IPS DF 6.9 (cell line): ENCODE data around the gene PXN.

ENCODE experiments used
- DNase-seq: peaks from one replicate; pipeline ENCODE4 v3.0.0-alpha.2; 2013; ENCODE audit warnings: low read depth, low spot score
- H3K27ac ChIP-seq: one replicate; pipeline ENCODE4 v1.5.1; 2013; ENCODE audit warnings: low read length, control low read depth
- H3K27me3 ChIP-seq: 2 replicates; pipeline ENCODE4 v1.6.1; 2013; ENCODE audit warnings: mild to moderate bottlenecking, low read length; ENCODE audit not compliant: control insufficient read depth, insufficient read depth
- H3K36me3 ChIP-seq: 2 replicates; pipeline ENCODE4 v1.6.1; 2013; ENCODE audit warnings: low read length; ENCODE audit not compliant: control insufficient read depth, insufficient read depth
- H3K4me1 ChIP-seq: 2 replicates; pipeline ENCODE4 v1.6.1; 2013; ENCODE audit warnings: low read length; ENCODE audit not compliant: control insufficient read depth, insufficient read depth
- H3K4me3 ChIP-seq: 2 replicates; pipeline ENCODE4 v1.5.1; 2013; ENCODE audit warnings: mild to moderate bottlenecking, low read length
- H3K9me3 ChIP-seq: 2 replicates; pipeline ENCODE4 v1.6.1; 2013; ENCODE audit warnings: low read length, inconsistent platforms; ENCODE audit not compliant: control insufficient read depth, insufficient read depth
- WGBS: extraction: QIAGEN DNeasy Blood & Tissue Kit; methylation state at CpG from one replicate; pipeline ENCODE4 v1.1.7; 2013; ENCODE audit warnings: mixed read lengths, missing lambda C conversion rate; ENCODE audit not compliant: insufficient read length, insufficient coverage; 5-methylcytosine and 5-hydroxymethylcytosine counted together

Gene PXN

GRCh38 chr12:120190985-120191480, 74.5 kb downstream of the PXN start:
- H3K36me3 ChIP-seq: peaks cover 6% of the 10 kb centered on the region; the same call in 1 of the 2 replicates
- H3K4me1 ChIP-seq: no peaks in the 10 kb centered on the region
- DNase-seq: no peak
- no CpG with 5 or more reads among the region's 7 CpGs for WGBS
- H3K4me3 ChIP-seq: no peak overlapping the region
- H3K27me3 ChIP-seq: no peaks in the 10 kb centered on the region
- H3K27ac ChIP-seq: no peak overlapping the region
- H3K9me3 ChIP-seq: no peaks in the 10 kb centered on the region

GRCh38 chr12:120190386-120190785, 75.1 kb downstream of the PXN start:
- WGBS: no CpG with 5 or more reads among the region's 5 CpGs

GRCh38 chr12:120186654-120187053, 78.9 kb downstream of the PXN start:
- no peaks in the 10 kb centered on the region for H3K9me3 ChIP-seq
- peaks cover 30% of the 10 kb centered on the region for H3K36me3 ChIP-seq

More at GRCh38 chr12:120190386-120190785, 75.1 kb downstream of the PXN start:
- Histone ChIP-seq H3K9me3 (no peaks in the 10 kb centered on the region), H3K4me1 (no peaks in the 10 kb centered on the region), H3K4me3 (no peak overlapping the region), H3K27ac (no peak overlapping the region), H3K36me3 (peaks cover 4% of the 10 kb centered on the region; the same call in 1 of the 2 replicates), H3K27me3 (no peaks in the 10 kb centered on the region)
- DNase-seq: no peak

GRCh38 chr12:120183211-120183631, 82.3 kb downstream of the PXN start:
- H3K27ac ChIP-seq: no peak overlapping the region
- peaks cover 38% of the 10 kb centered on the region for H3K36me3 ChIP-seq
- DNase-seq: no peak
- H3K4me1 ChIP-seq: no peaks in the 10 kb centered on the region; the same call in 1 of the 2 replicates
- H3K27me3 ChIP-seq: no peaks in the 10 kb centered on the region
- no peak overlapping the region for H3K4me3 ChIP-seq
- no peaks in the 10 kb centered on the region for H3K9me3 ChIP-seq
- whole genome bisulfite sequencing: no CpG with 5 or more reads among the region's 5 CpGs

More at GRCh38 chr12:120186654-120187053, 78.9 kb downstream of the PXN start:
- Histone ChIP-seq H3K27ac (no peak overlapping the region), H3K27me3 (no peaks in the 10 kb centered on the region), H3K4me1 (no peaks in the 10 kb centered on the region; the same call in 1 of the 2 replicates), H3K4me3 (no peak overlapping the region)
- WGBS: no CpG with 5 or more reads among the region's 4 CpGs
- no peak for DNase-seq

- Histone ChIP-seq H3K36me3 (peaks cover 43% of the 10 kb centered on the region), H3K27ac (no peak overlapping the region), H3K4me1 (no peaks in the 10 kb centered on the region; the same call in 1 of the 2 replicates), H3K4me3 (no peak overlapping the region), H3K27me3 (no peaks in the 10 kb centered on the region), H3K9me3 (no peaks in the 10 kb centered on the region)
- WGBS: no CpG with 5 or more reads among the region's 8 CpGs
- no peak for DNase-seq
Measured at GRCh38 chr12:120181991-120182631, 83.4 kb downstream of the PXN start.

GRCh38 chr12:120180975-120181374, 84.6 kb downstream of the PXN start:
- H3K27ac ChIP-seq: no peak overlapping the region
- H3K36me3 ChIP-seq: peaks cover 44% of the 10 kb centered on the region
- no peak for DNase-seq
- H3K4me3 ChIP-seq: no peak overlapping the region
- WGBS: no CpG with 5 or more reads among the region's 7 CpGs
- no peaks in the 10 kb centered on the region for H3K27me3 ChIP-seq
- H3K4me1 ChIP-seq: no peaks in the 10 kb centered on the region; the same call in 1 of the 2 replicates
- H3K9me3 ChIP-seq: no peaks in the 10 kb centered on the region

- DNase-seq: no peak
- Histone ChIP-seq H3K27ac (no peak overlapping the region), H3K36me3 (peaks cover 41% of the 10 kb centered on the region), H3K4me1 (no peaks in the 10 kb centered on the region), H3K27me3 (no peaks in the 10 kb centered on the region), H3K9me3 (no peaks in the 10 kb centered on the region), H3K4me3 (no peak overlapping the region)
- WGBS: no CpG with 5 or more reads among the region's 11 CpGs
Measured at GRCh38 chr12:120175537-120175936, 90.0 kb downstream of the PXN start.

- Histone ChIP-seq H3K9me3 (no peaks in the 10 kb centered on the region), H3K36me3 (peaks cover 43% of the 10 kb centered on the region), H3K4me3 (no peak overlapping the region), H3K4me1 (no peaks in the 10 kb centered on the region), H3K27me3 (no peaks in the 10 kb centered on the region), H3K27ac (no peak overlapping the region)
- DNase-seq: no peak
- no CpG with 5 or more reads among the region's 5 CpGs for WGBS
Measured at GRCh38 chr12:120175062-120175461, 90.5 kb downstream of the PXN start.

GRCh38 chr12:120172053-120172452, 93.5 kb downstream of the PXN start:
- Histone ChIP-seq H3K4me1 (no peaks in the 10 kb centered on the region), H3K27ac (no peak overlapping the region), H3K27me3 (no peaks in the 10 kb centered on the region), H3K9me3 (no peaks in the 10 kb centered on the region), H3K4me3 (no peak overlapping the region), H3K36me3 (peaks cover 44% of the 10 kb centered on the region)
- no peak for DNase-seq
- no CpG with 5 or more reads among the region's 3 CpGs for WGBS

- WGBS: no CpG with 5 or more reads among the region's 7 CpGs
- H3K36me3 ChIP-seq: peaks cover 36% of the 10 kb centered on the region
Measured at GRCh38 chr12:120170631-120171030, 94.9 kb downstream of the PXN start.

GRCh38 chr12:120169946-120170345, 95.6 kb downstream of the PXN start:
- Histone ChIP-seq H3K36me3 (peaks cover 30% of the 10 kb centered on the region), H3K27ac (no peak overlapping the region), H3K9me3 (no peaks in the 10 kb centered on the region), H3K27me3 (no peaks in the 10 kb centered on the region), H3K4me3 (no peak overlapping the region), H3K4me1 (no peaks in the 10 kb centered on the region)
- DNase-seq: no peak
- no CpG with 5 or more reads among the region's 2 CpGs for WGBS

More at GRCh38 chr12:120170631-120171030, 94.9 kb downstream of the PXN start:
- Histone ChIP-seq H3K9me3 (no peaks in the 10 kb centered on the region), H3K27ac (no peak overlapping the region), H3K4me1 (no peaks in the 10 kb centered on the region), H3K4me3 (no peak overlapping the region), H3K27me3 (no peaks in the 10 kb centered on the region)
- no peak for DNase-seq
